HCT116 (cell line): ENCODE measurements around the gene CREB1. TPM values are rescaled to one million over a fixed set of nuclear protein-coding genes. Genes with fewer than 3 reads are reported as not detected.

ENCODE experiments used
- ATAC-seq: fragments of 200-7000 bp; cut with Tn5 transposase; 2 replicates; pipeline ENCODE4 v1.9.1; 2020; ENCODE audit warnings: mild to moderate bottlenecking, moderate library complexity
- BruUV-seq: library from RNA; stranded (reverse); fragments of 400-500 nt; replicated peaks from 2 replicates; lab custom pipeline; 2021; lab: Mats Ljungman, UMichigan
- CTCF ChIA-PET: fragments of 300-600 bp; sonication (Branson Sonifier 250); formaldehyde crosslinking; loops from one replicate; lab custom pipeline; 2021; ENCODE audit warnings: antibody characterized with exemption; lab: Charles Lee
- POLR2A ChIA-PET: fragments of 300-600, 350-600 bp; sonication (Branson Sonifier 250); formaldehyde crosslinking; loops from one replicate; lab custom pipeline; 2021; ENCODE audit warnings: antibody characterized with exemption; lab: Charles Lee
- RAD21 ChIA-PET, 2 experiments: fragments of 300-600 bp; sonication (Branson Sonifier 250); formaldehyde crosslinking; loops; one replicate each; lab custom pipeline; 2023; ENCODE audit warnings: low total read pairs in 2 of 2; ENCODE audit not compliant: uncharacterized antibody in 2 of 2, unreplicated experiment in 2 of 2, low non-redundant PET in 1 of 2; lab: Charles Lee
- DNase-seq: peaks from one replicate; pipeline ENCODE4 v3.0.0-alpha.2; 2010; ENCODE audit warnings: low read depth, low spot score
- H2AFZ ChIP-seq: fragments of 200-600 bp; shearing (Covaris generic), sonication (generic); 2 replicates; pipeline ENCODE4 v1.6.1; 2017; ENCODE audit warnings: low read depth, mixed run types, mixed read lengths, antibody characterized with exemption, low read length; ENCODE audit not compliant: poor library complexity, severe bottlenecking
- H3K27ac ChIP-seq: 2 replicates; pipeline ENCODE4 v1.5.1; 2012; ENCODE audit warnings: low read depth, low read length
- H3K27me3 ChIP-seq: fragments of 200-600 bp; sonication (generic); 2 replicates; pipeline ENCODE4 v1.6.1; 2016; ENCODE audit warnings: mixed run types, low read length, mixed read lengths; ENCODE audit not compliant: insufficient read depth
- H3K36me3 ChIP-seq, 2 experiments: fragments of 200-500 bp in 1 of 2; fragments of 200-600 bp in 1 of 2; sonication (Bioruptor generic) in 1 of 2; sonication (generic) in 1 of 2; 2 replicates each; pipeline versions ENCODE4 v1.5.1 to v1.6.1; 2014 to 2016; ENCODE audit warnings: low read length in 2 of 2, inconsistent platforms in 1 of 2, mixed read lengths in 1 of 2, mixed run types in 1 of 2; ENCODE audit not compliant: insufficient read depth in 2 of 2, control insufficient read depth in 1 of 2
- H3K4me1 ChIP-seq, 2 experiments: fragments of 200-600 bp in 1 of 2; sonication (generic) in 1 of 2; 2 replicates each; pipeline versions ENCODE4 v1.5.1 to v1.6.1; 2012 to 2017; ENCODE audit warnings: low read length in 2 of 2, inconsistent platforms in 1 of 2, mild to moderate bottlenecking in 1 of 2, mixed read lengths in 1 of 2, mixed run types in 1 of 2, moderate library complexity in 1 of 2; ENCODE audit not compliant: insufficient read depth in 2 of 2, control insufficient read depth in 1 of 2
- H3K4me2 ChIP-seq: fragments of 200-600 bp; sonication (generic); 2 replicates; pipeline ENCODE4 v1.6.1; 2017; ENCODE audit warnings: mixed run types, low read length, mixed read lengths
- H3K4me3 ChIP-seq, 2 experiments: fragments of 200-600 bp in 1 of 2; sonication (generic) in 1 of 2; replicated peaks in 1 of 2; 2 replicates each; pipeline ENCODE4 v1.5.1; 2011 to 2016; ENCODE audit warnings: low read length in 2 of 2, control low read depth in 1 of 2, low read depth in 1 of 2, mild to moderate bottlenecking in 1 of 2, mixed read lengths in 1 of 2, mixed run types in 1 of 2
- H3K79me2 ChIP-seq: fragments of 200-600 bp; sonication (generic); 2 replicates; pipeline ENCODE4 v1.6.1; 2017; ENCODE audit warnings: mild to moderate bottlenecking, mixed run types, low read length, moderate library complexity, mixed read lengths; ENCODE audit not compliant: insufficient read depth
- H3K9ac ChIP-seq: fragments of 200-600 bp; sonication (generic); 2 replicates; pipeline ENCODE4 v1.6.1; 2016; ENCODE audit warnings: low read length, mixed read lengths
- H3K9me2 ChIP-seq: fragments of 200-600 bp; sonication (generic), shearing (Covaris generic); 2 replicates; pipeline ENCODE4 v1.6.1; 2017; ENCODE audit warnings: mixed run types, mild to moderate bottlenecking, moderate library complexity; ENCODE audit not compliant: insufficient read depth
- H3K9me3 ChIP-seq, 2 experiments: fragments of 200-500 bp in 1 of 2; fragments of 200-600 bp in 1 of 2; sonication (Bioruptor generic) in 1 of 2; sonication (generic) in 1 of 2; 2 replicates each; pipeline ENCODE4 v1.6.1; 2014 to 2017; ENCODE audit warnings: low read length in 2 of 2, mixed read lengths in 2 of 2, inconsistent platforms in 1 of 2, low read depth in 1 of 2, mild to moderate bottlenecking in 1 of 2, mixed run types in 1 of 2, moderate library complexity in 1 of 2; ENCODE audit not compliant: control insufficient read depth in 1 of 2, insufficient read depth in 1 of 2
- H4K20me1 ChIP-seq: fragments of 200-600 bp; sonication (generic), shearing (Covaris generic); 2 replicates; pipeline ENCODE4 v1.6.1; 2017; ENCODE audit warnings: mixed run types, mild to moderate bottlenecking, moderate library complexity; ENCODE audit not compliant: insufficient read depth
- CEBPB ChIP-seq: IDR thresholded peaks from 2 replicates; pipeline ENCODE4 v1.6.1; 2012; ENCODE audit warnings: low read depth
- EGR1 ChIP-seq: IDR thresholded peaks from 2 replicates; pipeline ENCODE4 v1.6.1; 2012; ENCODE audit warnings: low read depth
- ELF1 ChIP-seq: IDR thresholded peaks from 2 replicates; pipeline ENCODE4 v1.6.1; 2012; ENCODE audit warnings: low read depth, borderline replicate concordance
- EZH2 ChIP-seq: fragments of 200-600 bp; sonication (generic); IDR thresholded peaks from 2 replicates; pipeline ENCODE4 v1.6.1; 2017; ENCODE audit warnings: antibody characterized with exemption, mixed run types
- FOSL1 ChIP-seq: IDR thresholded peaks from 2 replicates; pipeline ENCODE4 v1.6.1; 2012; ENCODE audit warnings: low read depth
- POLR2A ChIP-seq: IDR thresholded peaks from 2 replicates; pipeline ENCODE4 v1.7.0; 2011; ENCODE audit warnings: borderline replicate concordance; ENCODE audit not compliant: insufficient read depth, insufficient read length; ENCODE audit errors: extremely low read depth
- POLR2AphosphoS5 ChIP-seq: IDR thresholded peaks from 2 replicates; pipeline ENCODE4 v1.6.1; 2011; ENCODE audit warnings: mild to moderate bottlenecking, low read depth, low read length, moderate library complexity
- RAD21 ChIP-seq: IDR thresholded peaks from 2 replicates; pipeline ENCODE4 v1.6.1; 2012; ENCODE audit warnings: low read depth, mild to moderate bottlenecking
- SIN3A ChIP-seq: IDR thresholded peaks from 2 replicates; pipeline ENCODE4 v1.6.1; 2012; ENCODE audit warnings: low read depth
- SP1 ChIP-seq: IDR thresholded peaks from 2 replicates; pipeline ENCODE4 v1.6.1; 2012; ENCODE audit warnings: low read depth
- TCF7L2 ChIP-seq: IDR thresholded peaks from 2 replicates; pipeline ENCODE4 v1.7.0; 2011; ENCODE audit warnings: borderline replicate concordance, inconsistent platforms; ENCODE audit not compliant: insufficient read depth, insufficient read length; ENCODE audit errors: extremely low read depth
- YY1 ChIP-seq: IDR thresholded peaks from 2 replicates; pipeline ENCODE4 v1.6.1; 2011; ENCODE audit warnings: low read length, low read depth, moderate library complexity, mild to moderate bottlenecking; ENCODE audit not compliant: insufficient replicate concordance; ENCODE audit errors: extremely low read depth
- ZFX ChIP-seq: fragments of 450-650 bp; IDR thresholded peaks from 2 replicates; pipeline ENCODE4 v1.6.1; 2017
- intact Hi-C: fragments of 100-400 bp; cut with micrococcal nuclease; formaldehyde crosslinking; loops from 2 replicates; pipeline ENCODE4 v1.10.0; 2022
- total RNA-seq: library from RNA; stranded (reverse); gene quantifications from one replicate; pipeline ENCODE4 v1.2.1, GENCODE V29; 2021; ENCODE audit not compliant: unreplicated experiment
- TF ChIP-seq, protein P1 (sequence below), 3 experiments: fragments of 200-600 bp in 1 of 3; sonication (generic) in 1 of 3; IDR thresholded peaks in 2 of 3; conservative IDR thresholded peaks in 1 of 3; 2 replicates each; pipeline ENCODE4 v1.5.1; 2012 to 2017; ENCODE audit warnings: low read depth in 2 of 3, low read length in 2 of 3, antibody characterized with exemption in 1 of 3, borderline replicate concordance in 1 of 3, control low read depth in 1 of 3, mild to moderate bottlenecking in 1 of 3, mixed read lengths in 1 of 3, mixed run types in 1 of 3, moderate library complexity in 1 of 3; ENCODE audit not compliant: insufficient read depth in 1 of 3
- TF ChIP-seq, protein P2 (sequence below): IDR thresholded peaks from 2 replicates; pipeline ENCODE4 v1.6.1; 2012
- TF ChIP-seq, protein P3 (sequence below): IDR thresholded peaks from 2 replicates; pipeline ENCODE4 v1.6.1; 2011; ENCODE audit warnings: mild to moderate bottlenecking, low read length, moderate library complexity; ENCODE audit not compliant: insufficient replicate concordance; ENCODE audit errors: extremely low read depth

Gene CREB1
- total RNA-seq, 1 experiment from 2014 or later: 60.4 TPM

DNA sequence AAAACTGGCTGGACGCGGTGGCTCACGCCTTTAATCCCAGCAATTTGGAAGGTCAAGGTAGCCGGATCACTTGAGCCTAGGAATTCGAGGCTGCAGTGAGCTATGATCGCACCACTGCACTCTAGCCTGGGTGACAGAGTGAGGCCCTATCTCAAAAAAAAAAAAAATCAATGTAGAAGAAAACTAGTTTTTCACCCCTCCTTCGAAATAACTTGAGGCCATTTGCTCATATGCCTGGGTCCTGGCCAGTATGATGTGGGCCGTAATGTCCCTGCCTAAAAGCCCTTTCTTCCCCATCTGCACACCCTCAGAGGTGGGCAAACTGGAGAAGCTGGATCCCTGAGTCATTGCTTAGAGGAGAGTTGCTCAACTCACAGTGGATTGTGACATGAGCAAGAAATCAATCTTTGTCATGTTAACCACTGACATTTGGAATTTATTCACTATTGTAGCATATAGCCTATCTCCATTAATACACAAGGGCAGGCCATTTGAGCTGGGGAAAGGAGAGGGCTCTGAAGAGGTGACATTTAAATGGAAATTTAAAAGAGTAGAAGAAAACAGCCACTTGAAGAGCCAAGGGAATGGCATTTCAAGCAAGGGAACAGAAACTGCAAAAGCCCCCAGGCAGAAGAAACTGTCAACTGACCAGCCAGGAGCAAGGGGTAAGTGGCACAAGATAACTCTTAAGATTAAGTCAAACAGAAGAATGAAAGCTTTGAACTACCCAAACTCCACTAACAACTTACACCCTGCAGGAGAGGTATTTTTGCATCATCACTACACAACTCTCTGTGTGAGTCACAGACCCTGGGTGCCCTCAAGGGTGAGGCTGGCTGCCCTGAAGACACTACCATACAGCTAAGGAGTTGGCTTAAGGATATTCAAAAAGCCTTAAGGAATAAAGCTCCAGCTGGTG is 103.1 kb downstream of the CREB1 start (continued):
- TF ChIP-seq, protein P1, sequence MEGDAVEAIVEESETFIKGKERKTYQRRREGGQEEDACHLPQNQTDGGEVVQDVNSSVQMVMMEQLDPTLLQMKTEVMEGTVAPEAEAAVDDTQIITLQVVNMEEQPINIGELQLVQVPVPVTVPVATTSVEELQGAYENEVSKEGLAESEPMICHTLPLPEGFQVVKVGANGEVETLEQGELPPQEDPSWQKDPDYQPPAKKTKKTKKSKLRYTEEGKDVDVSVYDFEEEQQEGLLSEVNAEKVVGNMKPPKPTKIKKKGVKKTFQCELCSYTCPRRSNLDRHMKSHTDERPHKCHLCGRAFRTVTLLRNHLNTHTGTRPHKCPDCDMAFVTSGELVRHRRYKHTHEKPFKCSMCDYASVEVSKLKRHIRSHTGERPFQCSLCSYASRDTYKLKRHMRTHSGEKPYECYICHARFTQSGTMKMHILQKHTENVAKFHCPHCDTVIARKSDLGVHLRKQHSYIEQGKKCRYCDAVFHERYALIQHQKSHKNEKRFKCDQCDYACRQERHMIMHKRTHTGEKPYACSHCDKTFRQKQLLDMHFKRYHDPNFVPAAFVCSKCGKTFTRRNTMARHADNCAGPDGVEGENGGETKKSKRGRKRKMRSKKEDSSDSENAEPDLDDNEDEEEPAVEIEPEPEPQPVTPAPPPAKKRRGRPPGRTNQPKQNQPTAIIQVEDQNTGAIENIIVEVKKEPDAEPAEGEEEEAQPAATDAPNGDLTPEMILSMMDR (IDR thresholded peaks at IDR 0.05 in 2 of 3, conservative IDR thresholded peaks at IDR 0.05 in 1 of 3; ENCODE audit: borderline replicate concordance in 1 of 3, insufficient read depth in 1 of 3, low read depth in 2 of 3, low read length in 2 of 3): no peak
- no peak for TF ChIP-seq RAD21
- TF ChIP-seq EZH2: no peak
- TF ChIP-seq SP1: peak; percentile 72

DNA sequence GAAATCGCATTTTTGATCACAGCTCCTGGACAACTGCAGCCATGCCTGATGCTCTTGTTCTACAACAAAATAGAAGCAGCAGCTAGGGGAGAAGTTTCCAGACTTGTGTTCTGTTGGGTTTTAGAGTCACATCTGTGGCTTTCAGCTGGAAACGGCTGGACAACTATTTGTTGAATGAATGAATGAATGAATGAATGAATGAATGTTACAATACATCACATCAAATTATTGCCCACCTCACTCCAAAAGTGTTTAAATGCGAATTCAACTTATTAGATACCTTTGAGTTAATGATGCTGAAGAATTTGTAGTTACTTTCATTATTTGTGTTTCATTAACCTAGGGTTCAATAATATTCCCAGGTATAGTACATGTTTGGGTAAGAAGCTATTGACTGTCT is 103.9 kb downstream of the CREB1 start:
- peak overlapping the region; percentile 60 for H3K4me2 ChIP-seq

More for the DNA sequence above, 103.9 kb downstream of the CREB1 start:
- Histone ChIP-seq H2AFZ (no peak overlapping the region), H3K4me1 (peaks cover 16 to 24% of the 10 kb centered on the region in 2 experiments), H3K9ac (no peak overlapping the region), H3K27ac (no peak overlapping the region), H3K27me3 (no peaks in the 10 kb centered on the region), H3K36me3 (no peaks in the 10 kb centered on the region), H3K4me3 (no peak overlapping the region), H3K79me2 (no peaks in the 10 kb centered on the region), H4K20me1 (no peaks in the 10 kb centered on the region), H3K9me2 (no peaks in the 10 kb centered on the region), H3K9me3 (no peaks in the 10 kb centered on the region)
- ChIA-PET CTCF (interaction anchor here (0.9 to 2.0 kb wide), 3 partner anchors 9 to 59 kb away, joined by 3 to 8 read pairs (median 3); partner anchors contain the start of gene METTL21A), POLR2A (interaction anchor here (1.1 kb wide), 1 partner anchor 79 kb away, joined by 3 read pairs; no protein-coding TSS in a partner anchor), RAD21 (no interaction called here)
- DNase-seq (no peak), ATAC-seq (no peak)
- BruUV-seq: no TSS peak
- intact Hi-C loops: no loop called here
- TF ChIP-seq, protein P2, sequence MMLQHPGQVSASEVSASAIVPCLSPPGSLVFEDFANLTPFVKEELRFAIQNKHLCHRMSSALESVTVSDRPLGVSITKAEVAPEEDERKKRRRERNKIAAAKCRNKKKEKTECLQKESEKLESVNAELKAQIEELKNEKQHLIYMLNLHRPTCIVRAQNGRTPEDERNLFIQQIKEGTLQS: no peak
- TF ChIP-seq POLR2A (no peak), SIN3A (no peak), EGR1 (no peak), ELF1 (no peak), FOSL1 (no peak), POLR2AphosphoS5 (no peak), YY1 (no peak), TCF7L2 (no peak), CEBPB (no peak), ZFX (no peak)
- TF ChIP-seq, protein P3, sequence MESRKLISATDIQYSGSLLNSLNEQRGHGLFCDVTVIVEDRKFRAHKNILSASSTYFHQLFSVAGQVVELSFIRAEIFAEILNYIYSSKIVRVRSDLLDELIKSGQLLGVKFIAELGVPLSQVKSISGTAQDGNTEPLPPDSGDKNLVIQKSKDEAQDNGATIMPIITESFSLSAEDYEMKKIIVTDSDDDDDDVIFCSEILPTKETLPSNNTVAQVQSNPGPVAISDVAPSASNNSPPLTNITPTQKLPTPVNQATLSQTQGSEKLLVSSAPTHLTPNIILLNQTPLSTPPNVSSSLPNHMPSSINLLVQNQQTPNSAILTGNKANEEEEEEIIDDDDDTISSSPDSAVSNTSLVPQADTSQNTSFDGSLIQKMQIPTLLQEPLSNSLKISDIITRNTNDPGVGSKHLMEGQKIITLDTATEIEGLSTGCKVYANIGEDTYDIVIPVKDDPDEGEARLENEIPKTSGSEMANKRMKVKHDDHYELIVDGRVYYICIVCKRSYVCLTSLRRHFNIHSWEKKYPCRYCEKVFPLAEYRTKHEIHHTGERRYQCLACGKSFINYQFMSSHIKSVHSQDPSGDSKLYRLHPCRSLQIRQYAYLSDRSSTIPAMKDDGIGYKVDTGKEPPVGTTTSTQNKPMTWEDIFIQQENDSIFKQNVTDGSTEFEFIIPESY: no peak
